Brain microvascular endothelial cell (primary cell): ENCODE measurements around the gene PAGE4.

Experiments
- DNase-seq: peaks from one replicate; pipeline ENCODE4 v3.0.0-alpha.2; 2020
- H3K27ac ChIP-seq: fragments of 250-450 bp; sonication (Bioruptor Pico); 2 replicates; pipeline ENCODE4 v1.5.1; 2020; ENCODE audit warnings: mild to moderate bottlenecking, moderate library complexity
- H3K27me3 ChIP-seq: fragments of 250-450 bp; sonication (Bioruptor Pico); replicated peaks from 2 replicates; pipeline ENCODE4 v1.5.1; 2020; ENCODE audit warnings: mild to moderate bottlenecking
- H3K36me3 ChIP-seq: fragments of 250-450 bp; sonication (Bioruptor Pico); replicated peaks from 2 replicates; pipeline ENCODE4 v1.5.1; 2020; ENCODE audit warnings: mild to moderate bottlenecking
- H3K4me3 ChIP-seq: 2 replicates; pipeline ENCODE4 v1.5.1; 2011; ENCODE audit warnings: low read depth, mild to moderate bottlenecking, control low read depth, low read length, moderate library complexity
- CTCF ChIP-seq: IDR thresholded peaks from 2 replicates; pipeline ENCODE4 v1.5.1; 2011; ENCODE audit warnings: low read depth, mild to moderate bottlenecking, moderate library complexity, low read length, control low read depth, inconsistent platforms; ENCODE audit errors: missing control alignments
- in situ Hi-C: cut with HindIII; loops from 2 replicates; pipeline ENCODE4 v1.10.0; 2017; ENCODE audit warnings: low sequenced_read_pairs, low pct_ligation_motif_present

The PAGE4 gene

GRCh38 chrX:49858341-49858740 lies 29.2 kb downstream of the PAGE4 start:
- Histone ChIP-seq H3K27me3 (no peaks in the 10 kb centered on the region), H3K36me3 (no peaks in the 10 kb centered on the region), H3K4me3 (no peak overlapping the region), H3K27ac (no peak overlapping the region)
- no peak for DNase-seq
- in situ Hi-C loops: no loop called here
- TF ChIP-seq CTCF: no peak

GRCh38 chrX:49859491-49859890 lies 30.4 kb downstream of the PAGE4 start:
- Histone ChIP-seq H3K4me3 (no peak overlapping the region), H3K36me3 (no peaks in the 10 kb centered on the region), H3K27ac (no peak overlapping the region), H3K27me3 (no peaks in the 10 kb centered on the region)
- in situ Hi-C loops: no loop called here
- no peak for DNase-seq
- TF ChIP-seq CTCF: no peak

- H3K4me3 ChIP-seq: no peak overlapping the region
- H3K36me3 ChIP-seq: no peaks in the 10 kb centered on the region
- TF ChIP-seq CTCF: no peak
- no peak overlapping the region for H3K27ac ChIP-seq
- H3K27me3 ChIP-seq: no peaks in the 10 kb centered on the region
- DNase-seq: no peak
- in situ Hi-C loops: no loop called here
These were observed 31.9 kb downstream of the PAGE4 start for GRCh38 chrX:49860867-49861535.

- TF ChIP-seq CTCF: no peak
- in situ Hi-C loops: no loop called here
- Histone ChIP-seq H3K36me3 (no peaks in the 10 kb centered on the region), H3K27ac (no peak overlapping the region), H3K27me3 (no peaks in the 10 kb centered on the region), H3K4me3 (no peak overlapping the region)
- DNase-seq: no peak
These were observed 33.0 kb downstream of the PAGE4 start for GRCh38 chrX:49862093-49862492.

- no peaks in the 10 kb centered on the region for H3K27me3 ChIP-seq
- in situ Hi-C loops: no loop called here
- no peak for DNase-seq
- no peak for TF ChIP-seq CTCF
- H3K4me3 ChIP-seq: no peak overlapping the region
- no peaks in the 10 kb centered on the region for H3K36me3 ChIP-seq
- H3K27ac ChIP-seq: no peak overlapping the region
These were observed 39.6 kb downstream of the PAGE4 start for GRCh38 chrX:49868739-49869138.

GRCh38 chrX:49876750-49877149 lies 47.6 kb downstream of the PAGE4 start:
- TF ChIP-seq CTCF: peak; percentile 58
- no peaks in the 10 kb centered on the region for H3K36me3 ChIP-seq
- in situ Hi-C loops: no loop called here
- DNase-seq: peak; percentile 26
- no peak overlapping the region for H3K27ac ChIP-seq
- no peaks in the 10 kb centered on the region for H3K27me3 ChIP-seq
- no peak overlapping the region for H3K4me3 ChIP-seq
